Right kidney (tissue), 1 donor: ENCODE measurements around the gene COA5.

Experiments used
- DNase-seq: peaks from one replicate; pipeline ENCODE4 v3.0.0-alpha.2; 2016

Gene COA5

DNA sequence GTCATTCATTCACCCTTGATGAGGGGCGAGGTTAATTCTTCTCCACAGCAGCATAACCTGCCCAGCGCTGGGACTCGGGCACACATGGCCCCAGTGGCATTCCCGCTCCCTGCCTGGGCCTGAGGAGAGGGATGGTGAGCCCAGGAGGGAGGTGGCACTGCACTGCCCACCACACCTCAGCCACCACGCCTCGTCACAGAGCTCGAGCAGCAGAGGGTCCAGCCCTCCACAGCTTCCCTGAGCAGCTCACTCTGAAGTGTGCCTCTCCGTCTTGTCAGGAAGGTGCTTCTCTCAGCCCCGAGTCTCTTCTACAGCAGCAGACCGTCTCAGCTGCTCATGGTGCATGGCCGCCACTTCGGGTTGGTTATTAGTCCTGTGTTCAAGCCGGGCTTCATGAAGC is 34.9 kb downstream of the COA5 start:
- DNase-seq: no peak

DNA sequence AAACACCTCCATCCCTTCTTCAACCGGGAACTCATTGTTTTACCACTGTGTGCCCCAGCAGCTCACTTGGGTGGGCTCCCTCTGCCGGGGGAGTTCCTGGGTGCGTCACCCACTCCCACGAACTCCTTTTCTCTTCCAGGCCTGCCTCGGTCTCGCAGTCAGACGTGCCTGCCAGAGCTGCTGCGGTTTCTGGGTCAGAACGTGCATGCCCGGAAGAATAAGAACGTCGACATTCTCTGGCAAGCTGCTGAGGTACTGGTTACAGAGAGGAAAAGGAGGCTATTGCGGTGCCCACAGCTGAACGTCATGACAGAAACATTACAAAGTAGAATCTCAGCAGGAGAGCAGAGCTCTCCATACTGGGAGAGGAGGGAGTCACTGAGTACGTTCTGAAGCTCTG is 35.6 kb downstream of the COA5 start:
- DNase-seq: no peak

DNA sequence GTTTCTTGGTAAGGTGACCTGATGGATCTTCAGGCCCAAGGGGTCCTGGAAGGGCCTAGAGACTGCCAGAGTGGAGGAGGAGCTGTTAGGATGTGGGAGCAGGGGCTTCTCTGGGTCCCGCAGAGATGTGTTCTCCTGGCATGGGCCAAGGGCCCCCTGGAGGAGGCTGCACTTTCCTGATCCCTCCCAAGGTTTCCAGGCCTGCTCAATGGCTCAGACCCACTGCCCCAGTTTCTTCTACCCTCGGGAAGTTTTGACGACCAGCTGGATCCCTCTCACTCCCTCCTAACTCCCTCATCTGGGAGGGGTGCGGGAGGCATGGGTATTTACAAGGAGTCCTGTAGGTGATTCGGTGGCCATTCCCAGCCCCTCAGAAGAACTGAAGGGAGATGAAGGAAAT is 36.1 kb downstream of the COA5 start:
- DNase-seq: no peak

DNA sequence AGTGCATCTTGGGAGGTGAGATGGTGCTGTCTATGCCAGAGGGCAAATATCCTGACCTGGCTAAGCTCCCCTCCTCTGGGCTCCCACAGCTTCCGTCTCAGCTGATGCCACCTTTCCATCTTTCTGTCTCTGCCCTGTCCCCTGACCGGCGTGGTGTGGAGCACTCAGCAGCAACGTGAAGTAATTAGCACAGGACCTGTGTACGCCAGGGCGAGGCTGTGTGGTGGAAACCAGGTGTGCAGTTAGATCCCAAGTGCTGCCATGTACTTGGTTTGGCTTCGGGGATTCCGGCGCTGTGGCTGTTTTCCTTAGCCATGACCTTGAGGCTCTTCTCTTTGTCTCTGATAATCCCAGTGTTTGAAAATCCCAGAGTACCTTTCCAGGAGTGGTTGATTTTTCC is 36.5 kb downstream of the COA5 start:
- DNase-seq: no peak

DNA sequence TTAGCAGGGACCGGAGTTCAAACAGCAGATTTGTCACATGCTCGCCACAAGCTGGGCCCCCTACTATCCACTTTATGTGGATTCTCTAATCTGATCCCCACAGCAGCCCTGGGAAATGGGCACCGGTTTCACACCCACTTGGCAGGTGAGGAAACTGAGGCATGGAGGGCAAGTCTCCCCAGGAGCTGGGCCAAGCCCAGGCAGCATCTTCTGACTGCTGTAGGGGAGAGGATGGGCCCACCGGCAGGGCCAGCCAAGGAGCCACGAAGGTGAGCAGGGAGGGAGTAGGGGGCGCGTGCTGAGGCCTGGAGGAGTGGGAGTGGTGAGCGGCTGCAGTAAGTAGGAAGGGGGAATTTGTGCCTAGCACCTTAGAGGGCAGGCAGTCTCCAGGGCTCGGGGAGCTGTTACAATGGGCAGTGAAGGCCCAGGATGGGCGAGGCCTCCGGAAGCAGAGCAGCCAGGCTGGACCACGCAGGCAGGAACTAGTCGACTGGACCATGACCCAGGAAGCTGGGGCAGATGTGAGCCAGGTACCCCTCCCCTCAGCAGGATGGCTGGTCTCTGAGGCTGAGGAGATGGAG is 37.1 kb downstream of the COA5 start:
- DNase-seq: no peak

DNA sequence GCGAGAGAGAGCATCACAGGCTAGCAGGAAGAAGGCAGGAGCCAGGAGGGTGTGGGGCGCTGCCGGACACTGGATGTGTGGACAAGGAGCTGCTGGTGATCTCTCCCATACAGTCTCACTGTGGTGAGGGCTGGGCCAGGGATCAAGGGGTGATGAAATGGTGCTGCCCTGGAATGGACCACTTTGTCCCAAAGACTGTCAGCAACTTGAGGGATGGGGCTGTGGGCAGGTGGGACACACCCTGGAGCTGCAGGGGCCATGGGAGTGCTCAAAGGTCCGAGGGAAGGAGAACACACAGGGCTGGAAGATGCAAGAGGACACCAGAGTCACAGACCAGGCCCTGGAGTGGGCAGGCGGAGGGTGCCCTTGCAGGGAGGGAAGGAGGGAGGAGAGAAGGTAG is 38.0 kb downstream of the COA5 start:
- no peak for DNase-seq

DNA sequence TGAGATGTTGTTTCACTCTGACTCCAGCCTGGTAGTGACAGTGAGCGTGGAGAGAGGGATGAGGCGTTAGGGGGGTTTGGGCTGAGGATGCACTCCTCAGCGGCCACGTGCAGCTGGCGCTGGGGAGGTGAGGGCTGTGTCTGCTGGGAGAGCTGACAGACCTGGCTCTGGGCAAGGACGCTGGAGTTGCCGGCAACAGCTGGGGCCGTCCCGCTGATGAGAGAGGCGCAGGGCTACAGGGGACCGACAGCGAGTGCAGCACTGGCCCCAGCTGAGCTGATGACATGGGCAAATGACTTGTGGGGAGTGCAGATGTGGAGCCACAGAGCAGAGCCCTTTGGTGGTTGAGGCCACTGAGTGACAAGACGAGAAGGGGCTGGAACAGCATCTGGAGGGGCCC is 38.4 kb downstream of the COA5 start:
- DNase-seq: no peak

DNA sequence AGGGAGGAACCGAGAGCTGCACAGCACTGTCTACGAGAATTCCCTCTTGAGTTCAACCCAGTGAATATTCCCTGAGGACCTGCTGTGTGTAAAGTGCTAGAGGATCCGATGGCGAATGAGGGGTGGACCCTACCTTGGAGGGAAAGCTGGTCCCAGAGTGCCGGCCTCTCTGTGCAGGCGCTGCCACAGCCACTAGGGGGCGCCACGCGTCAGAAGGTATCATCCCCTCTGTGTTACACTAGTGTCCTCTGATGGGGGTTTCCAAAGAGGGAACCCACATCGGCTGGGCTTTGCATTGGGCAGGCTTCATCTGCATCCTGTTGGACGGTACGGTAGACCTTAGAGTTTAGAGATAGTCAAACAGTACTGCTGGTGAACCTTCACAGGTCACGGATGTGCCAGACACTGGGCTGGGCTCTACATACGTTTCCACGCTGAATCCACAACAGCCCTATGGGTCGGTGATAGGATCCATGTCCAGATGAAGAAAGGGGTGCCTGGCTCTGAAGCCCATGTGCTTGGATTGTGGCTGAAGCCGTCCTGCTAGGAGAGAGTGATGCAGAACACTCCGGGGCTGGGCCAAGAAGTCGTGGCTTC is 39.0 kb downstream of the COA5 start:
- DNase-seq: no peak

DNA sequence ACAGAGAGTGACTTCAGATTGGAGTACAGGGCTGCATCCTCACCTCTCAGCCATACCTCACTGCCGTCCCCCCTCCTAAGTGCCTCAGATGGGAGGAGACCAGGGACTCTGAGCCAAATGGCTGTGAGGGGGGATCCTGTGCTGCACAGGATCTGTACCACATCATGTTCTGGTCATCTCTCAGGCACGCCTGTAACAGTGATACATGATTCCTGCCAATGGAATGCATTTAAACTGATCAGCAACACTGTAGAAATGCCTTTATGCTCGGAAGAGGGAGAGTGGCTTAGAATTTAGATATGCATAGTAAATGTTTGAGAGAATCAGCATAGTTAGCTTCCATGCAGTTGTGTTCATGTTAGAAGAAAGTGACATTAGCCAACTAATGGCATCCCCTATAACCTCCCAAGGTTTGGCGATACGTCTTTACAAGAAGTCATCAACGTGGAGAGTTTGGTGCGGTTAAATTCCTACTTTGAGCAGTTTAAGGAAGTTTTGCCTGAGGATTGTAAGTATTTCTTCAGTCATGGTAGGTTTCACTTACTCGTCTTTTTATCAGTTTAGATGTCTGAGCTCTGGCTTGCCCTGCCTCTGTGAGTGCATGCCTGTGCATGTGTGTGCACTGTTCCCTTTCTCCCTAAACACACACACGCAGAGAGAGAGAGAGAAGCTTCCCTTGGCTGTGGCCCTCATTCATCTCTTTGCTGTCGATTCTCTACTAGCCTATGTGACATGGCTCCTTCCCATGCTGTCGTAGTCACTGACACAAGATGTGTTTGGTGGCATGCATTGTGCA is 40.0 kb downstream of the COA5 start:
- DNase-seq: no peak

DNA sequence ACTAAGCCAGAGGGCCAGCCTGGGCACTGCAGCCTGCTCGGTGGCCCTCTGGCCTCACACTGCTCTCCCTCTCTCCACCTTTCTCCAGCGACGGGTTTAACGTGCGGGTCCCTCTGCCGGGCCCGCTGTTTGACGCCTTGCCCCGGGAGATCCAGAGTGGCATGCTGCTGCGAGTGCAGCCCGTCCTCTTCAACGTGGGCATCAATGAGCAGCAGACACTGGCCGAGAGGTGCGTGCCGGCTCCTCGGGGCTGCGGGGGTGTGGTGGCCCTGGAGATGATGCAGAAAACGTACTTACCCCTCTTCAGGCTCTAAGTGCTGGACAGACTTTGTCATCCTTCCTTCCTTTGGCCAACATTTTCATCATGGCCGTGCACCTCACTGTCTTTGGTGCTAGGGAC is 42.4 kb downstream of the COA5 start:
- DNase-seq: no peak

DNA sequence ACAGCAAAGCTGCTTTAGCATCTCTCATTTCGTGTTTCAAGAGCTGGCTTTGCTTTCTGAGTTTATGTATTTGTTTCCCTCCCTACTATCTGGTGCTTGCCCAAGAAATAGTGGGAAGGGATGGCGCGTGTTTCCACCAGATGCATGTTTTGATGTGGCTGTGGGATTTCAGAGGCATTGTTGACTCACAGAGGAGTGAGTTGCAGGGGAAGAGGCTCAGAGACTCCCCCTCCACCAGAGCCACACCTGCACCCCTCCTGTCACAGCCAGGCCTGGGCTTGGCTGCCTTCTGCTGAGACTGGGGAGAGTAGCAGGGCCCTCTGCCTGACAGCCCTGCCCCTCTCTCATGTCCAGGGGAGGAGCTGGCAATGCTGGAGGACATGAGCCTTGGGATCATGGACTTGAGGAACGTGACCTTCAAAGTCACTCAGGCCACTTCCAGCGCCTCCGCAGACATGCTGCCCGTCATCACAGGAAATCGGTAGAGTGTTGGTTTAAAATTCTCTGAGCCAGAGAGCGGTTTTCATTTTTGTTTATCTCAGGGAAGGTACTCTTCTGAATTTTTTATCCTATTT is 42.9 kb downstream of the COA5 start:
- DNase-seq: no peak

DNA sequence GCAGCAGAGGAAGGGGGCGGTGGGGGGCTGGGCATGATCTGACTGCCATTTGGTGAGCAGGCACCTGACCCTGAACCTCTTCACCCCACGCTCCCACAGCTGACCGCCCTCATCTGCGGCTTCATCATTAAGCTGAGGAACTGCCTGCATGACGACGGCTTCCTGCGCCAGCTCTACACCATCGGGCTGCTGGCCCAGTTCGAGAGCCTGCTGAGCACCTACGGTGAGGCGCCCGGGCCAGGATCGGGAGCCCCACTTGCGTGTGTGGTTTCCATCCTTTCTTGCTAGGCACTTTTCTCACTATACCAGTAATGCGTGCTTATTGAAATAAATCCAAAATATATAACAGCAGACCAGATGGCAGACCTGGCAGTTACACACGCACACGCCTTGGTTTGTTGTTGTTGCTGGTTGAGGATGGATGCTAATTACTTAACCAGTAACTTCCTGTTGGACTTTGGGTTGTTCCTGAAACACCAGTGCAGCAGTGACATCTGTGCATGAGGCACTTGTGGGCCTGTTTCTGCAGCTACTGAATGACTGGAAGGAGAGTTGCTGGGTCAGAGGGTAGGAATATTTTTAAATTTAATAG is 43.7 kb downstream of the COA5 start:
- DNase-seq: no peak

DNA sequence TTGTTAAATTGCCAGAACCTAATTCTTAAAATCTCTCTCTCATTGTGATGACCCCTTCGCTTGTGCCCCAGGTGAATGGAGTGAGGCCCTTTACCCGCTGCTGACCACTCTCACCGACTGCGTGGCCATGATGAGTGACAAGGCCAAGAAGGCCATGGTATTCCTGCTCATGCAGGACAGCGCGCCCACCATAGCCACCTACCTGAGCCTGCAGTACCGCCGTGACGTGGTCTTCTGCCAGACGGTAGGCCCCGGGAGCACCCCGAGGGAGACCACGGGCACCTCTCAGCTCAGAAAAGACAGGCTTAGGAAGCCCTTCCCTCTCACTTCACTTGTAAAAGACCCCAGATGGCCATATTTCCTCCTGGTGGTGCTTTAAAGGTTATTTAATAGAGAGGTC is 44.9 kb downstream of the COA5 start:
- DNase-seq: no peak

DNA sequence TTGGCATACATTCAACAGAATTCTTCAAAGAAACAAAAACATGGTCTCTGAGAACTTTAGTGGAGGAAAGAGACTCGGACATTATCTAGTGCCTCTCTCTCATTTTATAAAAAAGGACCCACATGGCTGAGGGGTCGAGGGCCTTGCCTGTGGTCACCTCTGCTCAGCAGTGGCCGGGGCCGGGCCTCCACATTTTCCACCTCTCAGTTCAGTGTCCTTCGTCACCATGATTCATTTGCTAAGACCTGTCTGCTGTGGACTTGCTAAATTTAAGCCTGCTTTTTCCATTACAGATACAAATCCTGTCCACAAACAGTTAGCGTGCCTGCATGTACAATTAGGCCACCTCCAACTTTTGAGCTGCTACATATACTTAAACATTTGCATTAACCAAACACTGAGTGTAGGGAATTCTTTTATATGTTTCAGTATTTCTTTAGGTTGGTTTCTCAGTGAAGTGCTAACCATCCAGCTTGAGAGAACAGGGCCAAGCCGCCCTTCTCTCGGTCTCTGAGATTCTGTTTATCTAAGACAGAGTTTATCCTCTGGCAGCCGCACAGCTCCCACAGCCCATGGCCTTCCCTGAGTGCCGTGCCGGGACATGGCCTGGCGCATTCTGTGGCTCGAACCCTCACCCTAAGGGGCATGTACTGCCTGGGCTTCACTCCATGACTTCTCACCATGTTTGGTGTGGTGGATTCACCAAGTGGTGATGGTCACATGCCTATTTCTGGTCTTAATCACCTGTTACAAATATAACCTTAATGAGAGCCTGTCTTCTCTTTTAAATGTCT is 46.2 kb downstream of the COA5 start:
- DNase-seq: no peak

DNA sequence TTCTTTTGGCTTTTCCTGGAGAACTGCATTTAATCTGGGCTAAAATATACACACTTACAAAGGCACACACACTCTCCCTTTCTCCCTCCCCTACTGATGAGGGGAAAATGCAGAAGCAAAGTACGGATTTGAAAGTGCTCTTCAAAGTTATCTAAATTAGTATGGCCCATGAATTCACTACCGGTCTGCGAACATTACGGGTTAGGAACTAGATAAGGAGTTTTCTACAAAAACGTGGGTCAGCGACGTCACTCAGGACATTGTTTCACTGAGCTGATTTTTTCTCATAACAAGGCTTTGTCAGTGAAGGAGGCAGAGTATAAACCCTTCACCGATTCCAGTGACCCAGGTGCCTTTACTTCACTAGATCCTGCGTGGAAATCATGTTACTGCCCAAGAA is 47.3 kb downstream of the COA5 start:
- no peak for DNase-seq

DNA sequence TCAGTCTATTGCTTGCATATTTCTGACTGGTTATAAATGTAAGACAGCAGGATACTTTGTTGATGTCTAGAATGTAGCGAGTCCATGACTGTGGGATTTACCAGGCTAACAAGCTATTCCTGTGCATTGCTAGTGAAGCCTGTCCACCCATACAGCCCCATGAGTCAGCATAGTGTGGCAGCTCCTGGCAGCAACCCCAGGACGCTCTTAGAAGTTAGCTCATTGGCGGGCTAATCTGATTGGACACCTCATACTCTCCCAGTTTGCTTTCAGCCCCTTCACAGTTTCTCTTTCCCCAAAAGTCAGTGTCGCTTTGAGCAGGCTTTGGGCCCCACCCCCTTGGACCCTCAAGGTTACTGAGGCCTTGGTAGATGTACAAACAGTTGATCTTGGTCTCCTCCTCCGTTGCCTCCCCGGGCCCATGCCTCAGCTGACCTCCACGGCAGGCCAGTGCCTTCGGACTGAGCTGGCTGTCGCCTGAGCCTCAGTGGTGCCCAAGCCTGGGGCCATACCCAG is 48.0 kb downstream of the COA5 start:
- DNase-seq: no peak

DNA sequence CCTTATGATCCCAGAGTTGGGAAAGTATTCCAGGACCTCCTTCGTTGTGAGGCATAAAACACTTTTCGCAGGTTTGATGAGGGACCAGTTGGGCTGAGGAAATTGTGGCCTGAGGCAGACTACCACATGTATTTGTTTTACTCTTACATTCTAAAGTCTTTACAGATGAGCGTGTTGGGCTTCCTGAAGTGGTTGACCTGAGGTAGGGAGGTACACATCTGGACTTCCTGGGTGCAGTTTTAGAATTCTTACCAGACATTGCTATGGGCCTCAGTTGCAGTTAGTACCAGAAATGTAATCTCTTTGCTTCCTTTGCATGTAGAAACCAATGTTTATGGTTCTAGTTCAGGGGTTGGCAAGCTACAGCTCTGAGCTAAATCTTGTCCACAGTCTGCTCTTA is 48.7 kb downstream of the COA5 start:
- DNase-seq: no peak

DNA sequence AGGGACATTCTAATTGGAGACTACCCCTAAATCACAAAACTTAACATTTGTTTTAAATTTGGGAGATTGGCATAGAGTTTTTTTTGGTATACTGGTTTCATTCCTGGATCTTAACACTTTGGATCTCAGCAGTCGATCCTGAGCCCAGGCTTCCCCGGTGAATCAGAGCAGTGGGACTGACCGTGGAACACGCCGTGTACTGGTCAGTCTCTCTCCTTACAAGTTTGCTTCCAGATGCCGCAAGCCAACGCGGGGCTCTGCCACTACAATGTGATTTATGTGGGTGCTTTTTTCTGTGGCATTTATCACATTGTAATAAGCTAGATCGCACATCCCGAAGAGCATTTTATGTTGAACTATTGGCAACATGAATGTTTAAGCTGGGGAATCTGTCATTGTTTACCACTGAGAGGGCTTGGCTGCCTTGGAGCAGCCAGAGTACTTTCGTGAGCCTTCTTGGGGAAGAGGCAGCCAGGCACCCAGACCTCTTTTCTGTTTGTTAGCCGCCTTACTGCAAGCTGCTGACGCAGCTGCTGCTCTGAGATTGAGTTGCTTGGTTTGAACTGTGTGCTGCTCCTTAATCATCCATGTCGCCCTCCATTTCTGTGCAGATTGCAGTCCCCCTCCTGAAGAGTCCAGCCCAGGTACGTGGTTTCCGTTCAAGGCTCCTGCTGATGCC is 49.3 kb downstream of the COA5 start:
- DNase-seq: no peak

DNA sequence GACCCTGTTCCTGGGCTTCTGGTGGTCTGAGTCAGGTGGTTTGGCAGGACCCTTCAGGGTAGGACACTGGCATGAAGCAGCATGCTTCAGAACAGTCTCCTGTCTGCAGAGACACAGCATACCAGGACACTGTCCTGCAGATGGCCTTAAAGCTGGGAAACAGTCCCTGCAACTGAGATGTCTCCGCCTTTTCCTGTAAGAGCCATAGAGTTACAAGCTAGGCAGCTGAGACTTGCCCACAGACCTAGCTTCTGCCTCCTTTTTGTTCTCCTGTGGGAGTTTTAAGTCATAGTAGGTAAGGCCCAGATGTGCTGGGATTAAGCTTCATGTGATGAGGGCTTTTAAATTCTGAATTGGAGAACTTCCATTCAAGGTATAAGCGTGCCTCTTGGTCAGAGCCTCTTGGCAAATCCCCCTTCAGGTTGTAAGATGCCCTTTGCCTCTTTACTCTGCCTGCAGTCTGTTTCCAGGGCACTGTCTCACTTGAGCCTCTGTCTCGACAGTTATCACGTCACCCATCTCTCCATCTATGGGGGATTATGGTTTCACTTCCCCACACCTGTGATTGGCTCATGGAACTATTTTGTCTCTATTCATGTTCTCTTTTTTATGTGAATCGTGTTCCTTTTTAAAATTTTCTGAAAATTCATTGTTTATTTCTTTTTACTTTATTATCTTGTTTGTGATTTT is 51.8 kb downstream of the COA5 start:
- no peak for DNase-seq

DNA sequence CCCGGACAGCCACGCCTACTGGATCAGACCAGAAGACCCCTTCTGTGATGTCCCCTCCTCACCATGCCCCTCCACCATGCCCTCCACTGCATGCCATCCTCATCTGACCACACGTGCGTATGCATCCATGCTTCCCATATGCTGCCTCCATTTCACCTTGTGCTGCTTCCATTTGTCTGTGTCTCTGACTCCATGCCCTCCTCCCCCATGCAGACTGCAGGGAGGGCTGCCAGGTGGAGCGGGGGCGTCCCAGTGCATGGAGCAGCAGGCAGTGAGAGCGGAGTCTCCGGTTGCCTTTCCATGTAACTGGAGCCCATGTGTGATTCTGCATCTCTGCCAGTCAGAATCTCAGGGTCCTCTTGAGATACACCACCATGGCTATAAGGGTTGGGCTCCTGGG is 52.6 kb downstream of the COA5 start:
- DNase-seq: no peak
